CD8-positive, alpha-beta memory T cell (primary cell): ENCODE measurements around the gene DES. TPM values are rescaled to one million over a fixed set of nuclear protein-coding genes. Genes with fewer than 3 reads are reported as not detected.
A peak's percentile ranks its signal among the peaks of the same experiment; 100 is the strongest.
"Not testable (repeated sequence)": the region's sequence is repeated elsewhere in the genome, so short reads cannot be mapped to it uniquely, and the experiment has no call there.

Experiments used
- CTCF ChIA-PET: fragments of 350-600 bp; sonication (Branson Sonifier 250); formaldehyde crosslinking; loops from one replicate; lab custom pipeline; 2021; ENCODE audit warnings: antibody characterized with exemption; lab: Charles Lee
- POLR2A ChIA-PET: fragments of 350-600 bp; sonication (Branson Sonifier 250); formaldehyde crosslinking; loops from one replicate; lab custom pipeline; 2021; ENCODE audit warnings: antibody characterized with exemption; lab: Charles Lee
- DNase-seq, 5 donors: peaks; one replicate each; pipeline versions ENCODE4 v3.0.0 to v3.0.0-alpha.2; 2020 to 2022; ENCODE audit warnings: mixed read lengths in 1 of 5
- H3K27ac ChIP-seq: one replicate; pipeline ENCODE4 v1.7.0; 2013; ENCODE audit warnings: low read depth, mild to moderate bottlenecking, low read length, moderate library complexity
- H3K27me3 ChIP-seq: 2 replicates; pipeline ENCODE4 v1.7.0; 2013; ENCODE audit warnings: low read length, mild to moderate bottlenecking; ENCODE audit not compliant: insufficient read depth, poor library complexity, severe bottlenecking
- H3K36me3 ChIP-seq: 2 replicates; pipeline ENCODE4 v1.7.0; 2013; ENCODE audit warnings: mild to moderate bottlenecking, low read length, moderate library complexity; ENCODE audit not compliant: insufficient read depth
- H3K4me1 ChIP-seq: 2 replicates; pipeline ENCODE4 v1.7.0; 2013; ENCODE audit warnings: mild to moderate bottlenecking, low read length, moderate library complexity; ENCODE audit not compliant: insufficient read depth
- H3K4me3 ChIP-seq: 2 replicates; pipeline ENCODE4 v1.7.0; 2013; ENCODE audit warnings: mild to moderate bottlenecking, low read length
- H3K9me3 ChIP-seq: 2 replicates; pipeline ENCODE4 v1.7.0; 2013; ENCODE audit warnings: mild to moderate bottlenecking, low read length
- H3K27ac Mint-ChIP-seq, 8 donors: one replicate each; pipeline ENCODE4 v1.8.0; 2020 to 2021; ENCODE audit warnings: mixed read lengths in 8 of 8, mild to moderate bottlenecking in 6 of 8, inconsistent platforms in 3 of 8, moderate library complexity in 3 of 8
- H3K27me3 Mint-ChIP-seq, 2 donors: one replicate each; pipeline ENCODE4 v1.8.0; 2020 to 2021; ENCODE audit warnings: mixed read lengths in 2 of 2, mild to moderate bottlenecking in 1 of 2, moderate library complexity in 1 of 2
- H3K36me3 Mint-ChIP-seq, 3 donors: one replicate each; pipeline ENCODE4 v1.8.0; 2020 to 2021; ENCODE audit warnings: mixed read lengths in 3 of 3, inconsistent platforms in 1 of 3, mild to moderate bottlenecking in 1 of 3
- H3K4me1 Mint-ChIP-seq, 3 donors: one replicate each; pipeline ENCODE4 v1.8.0; 2020 to 2021; ENCODE audit warnings: mixed read lengths in 3 of 3, inconsistent platforms in 1 of 3, mild to moderate bottlenecking in 1 of 3
- H3K4me3 Mint-ChIP-seq, 7 donors: one replicate each; pipeline ENCODE4 v1.8.0; 2020 to 2021; ENCODE audit warnings: mixed read lengths in 7 of 7, mild to moderate bottlenecking in 6 of 7, moderate library complexity in 4 of 7, inconsistent platforms in 2 of 7
- H3K9me3 Mint-ChIP-seq, 5 donors: one replicate each; pipeline ENCODE4 v1.8.0; 2020 to 2022; ENCODE audit warnings: mixed read lengths in 5 of 5, mild to moderate bottlenecking in 3 of 5, moderate library complexity in 2 of 5, inconsistent platforms in 1 of 5
- polyA plus RNA-seq: library from polyadenylated mRNA; unstranded; fragments of 300-500 nt; fragmentation: Illumina TruSeq; gene quantifications from one replicate; pipeline ENCODE4 v1.2.3, GENCODE V29; 2021
- total RNA-seq, 2 experiments: library from RNA; stranded (reverse); gene quantifications; one replicate each; pipeline ENCODE4 v1.2.3, GENCODE V29; 2021

Gene DES
- total and polyA plus RNA-seq, 3 experiments from 2014 or later, result not detected

- Histone ChIP-seq H3K4me1 (no peaks in the 10 kb centered on the region), H3K9me3 (no peaks in the 10 kb centered on the region), H3K27me3 (no peaks in the 10 kb centered on the region), H3K4me3 (no peak overlapping the region), H3K27ac (no peak overlapping the region), H3K36me3 (no peaks in the 10 kb centered on the region)
- DNase-seq, result no peak
- ChIA-PET POLR2A (no interaction called here), CTCF (no interaction called here)
- Mint-ChIP-seq H3K27ac (no peak overlapping the region), H3K36me3 (no peaks in the 10 kb centered on the region), H3K9me3 (peaks cover 0 to 2% (median 0%) of the 10 kb centered on the region in 5 donors), H3K27me3 (peaks cover 17 to 27% of the 10 kb centered on the region in 2 donors), H3K4me3 (no peak overlapping the region), H3K4me1 (peaks cover 0 to 5% (median 0%) of the 10 kb centered on the region in 3 donors)
These were observed 11.3 kb upstream of the DES start for GRCh38 chr2:219406861-219407230.

GRCh38 chr2:219407343-219407742, 10.8 kb upstream of the DES start:
- POLR2A ChIA-PET, result not testable (repeated sequence)

GRCh38 chr2:219408204-219408603, 10.0 kb upstream of the DES start:
- H3K36me3 Mint-ChIP-seq, result no peaks in the 10 kb centered on the region
- H3K4me1 ChIP-seq, result no peaks in the 10 kb centered on the region
- H3K4me3 Mint-ChIP-seq, result no peak overlapping the region
- H3K27me3 Mint-ChIP-seq, result peaks cover 24% of the 10 kb centered on the region in 2 donors
- peaks cover 0 to 8% (median 5%) of the 10 kb centered on the region in 5 donors for H3K9me3 Mint-ChIP-seq
- H3K36me3 ChIP-seq, result no peaks in the 10 kb centered on the region
- no peak for DNase-seq
- ChIA-PET CTCF (interaction anchor here (1.7 kb wide), 1 partner anchor 102 kb away, joined by 3 read pairs; no protein-coding TSS in a partner anchor), POLR2A (no interaction called here)
- H3K9me3 ChIP-seq, result no peaks in the 10 kb centered on the region
- H3K27ac Mint-ChIP-seq, result peak overlapping the region in 2 of 8 donors; percentile 9 to 50
- no peak overlapping the region for H3K4me3 ChIP-seq
- peaks cover 3% of the 10 kb centered on the region for H3K27me3 ChIP-seq
- H3K4me1 Mint-ChIP-seq, result no peaks in the 10 kb centered on the region
- H3K27ac ChIP-seq, result no peak overlapping the region

More at GRCh38 chr2:219407343-219407742, 10.8 kb upstream of the DES start:
- not testable (repeated sequence) for H3K4me1 Mint-ChIP-seq, DNase-seq, H3K9me3 Mint-ChIP-seq, H3K4me3 Mint-ChIP-seq, H3K36me3 Mint-ChIP-seq, H3K4me3 ChIP-seq, H3K36me3 ChIP-seq, H3K9me3 ChIP-seq, H3K27ac ChIP-seq, H3K27ac Mint-ChIP-seq, H3K27me3 ChIP-seq, H3K4me1 ChIP-seq
- H3K27me3 Mint-ChIP-seq, result peaks cover 19 to 22% of the 10 kb centered on the region in 2 donors
- CTCF ChIA-PET, result interaction anchor here (0.9 kb wide), 1 partner anchor 122 kb away, joined by 3 read pairs; no protein-coding TSS in a partner anchor

- Mint-ChIP-seq H3K27me3 (peaks cover 25 to 26% of the 10 kb centered on the region in 2 donors), H3K9me3 (peaks cover 0 to 9% (median 5%) of the 10 kb centered on the region in 5 donors), H3K4me1 (no peaks in the 10 kb centered on the region), H3K4me3 (no peak overlapping the region), H3K27ac (no peak overlapping the region), H3K36me3 (no peaks in the 10 kb centered on the region)
- no peak for DNase-seq
- H3K4me3 ChIP-seq, result no peak overlapping the region
- H3K9me3 ChIP-seq, result no peaks in the 10 kb centered on the region
- no peak overlapping the region for H3K27ac ChIP-seq
- CTCF ChIA-PET, result interaction anchor here (1.4 to 1.7 kb wide), 2 partner anchors 101 to 121 kb away, joined by 3 to 7 read pairs; no protein-coding TSS in a partner anchor
- H3K4me1 ChIP-seq, result no peaks in the 10 kb centered on the region
- H3K36me3 ChIP-seq, result no peaks in the 10 kb centered on the region
- H3K27me3 ChIP-seq, result peaks cover 3% of the 10 kb centered on the region
- POLR2A ChIA-PET, result no interaction called here
These were observed 9.5 kb upstream of the DES start for GRCh38 chr2:219408631-219409030.

- Histone ChIP-seq H3K9me3 (no peaks in the 10 kb centered on the region), H3K27me3 (peaks cover 3% of the 10 kb centered on the region), H3K4me1 (no peaks in the 10 kb centered on the region), H3K4me3 (no peak overlapping the region), H3K36me3 (no peaks in the 10 kb centered on the region), H3K27ac (no peak overlapping the region)
- Mint-ChIP-seq H3K27me3 (peaks cover 25 to 27% of the 10 kb centered on the region in 2 donors), H3K27ac (no peak overlapping the region), H3K36me3 (no peaks in the 10 kb centered on the region), H3K9me3 (peaks cover 0 to 11% (median 5%) of the 10 kb centered on the region in 5 donors), H3K4me3 (no peak overlapping the region), H3K4me1 (no peaks in the 10 kb centered on the region)
- POLR2A ChIA-PET, result no interaction called here
- no peak for DNase-seq
- CTCF ChIA-PET, result interaction anchor here (1.4 to 1.7 kb wide), 2 partner anchors 100 to 120 kb away, joined by 3 to 7 read pairs; no protein-coding TSS in a partner anchor
These were observed 8.6 kb upstream of the DES start for GRCh38 chr2:219409619-219410018.

- H3K36me3 Mint-ChIP-seq, result no peaks in the 10 kb centered on the region
- H3K36me3 ChIP-seq, result no peaks in the 10 kb centered on the region
- ChIA-PET POLR2A (no interaction called here), CTCF (no interaction called here)
- H3K27ac Mint-ChIP-seq, result no peak overlapping the region
- H3K9me3 Mint-ChIP-seq, result peaks cover 0 to 11% (median 5%) of the 10 kb centered on the region in 5 donors
- no peaks in the 10 kb centered on the region for H3K9me3 ChIP-seq
- peaks cover 27 to 28% of the 10 kb centered on the region in 2 donors for H3K27me3 Mint-ChIP-seq
- DNase-seq, result no peak
- H3K4me3 ChIP-seq, result no peak overlapping the region
- no peaks in the 10 kb centered on the region for H3K4me1 Mint-ChIP-seq
- H3K4me3 Mint-ChIP-seq, result no peak overlapping the region
- H3K4me1 ChIP-seq, result no peaks in the 10 kb centered on the region
- H3K27ac ChIP-seq, result no peak overlapping the region
- peaks cover 3% of the 10 kb centered on the region for H3K27me3 ChIP-seq
These were observed 7.8 kb upstream of the DES start for GRCh38 chr2:219410390-219410789.

- Mint-ChIP-seq H3K4me3 (no peak overlapping the region), H3K27ac (no peak overlapping the region), H3K27me3 (peaks cover 41 to 44% of the 10 kb centered on the region in 2 donors), H3K4me1 (peaks cover 0 to 3% (median 0%) of the 10 kb centered on the region in 3 donors), H3K9me3 (peaks cover 0 to 11% (median 5%) of the 10 kb centered on the region in 5 donors), H3K36me3 (no peaks in the 10 kb centered on the region)
- Histone ChIP-seq H3K27me3 (peaks cover 10% of the 10 kb centered on the region), H3K36me3 (no peaks in the 10 kb centered on the region), H3K4me1 (no peaks in the 10 kb centered on the region), H3K27ac (no peak overlapping the region), H3K4me3 (no peak overlapping the region), H3K9me3 (no peaks in the 10 kb centered on the region)
- DNase-seq, result no peak
- ChIA-PET POLR2A (no interaction called here), CTCF (interaction anchor here (1.6 kb wide), 2 partner anchors 12 to 19 kb away, joined by 3 to 5 read pairs; no protein-coding TSS in a partner anchor)
These were observed 3.3 kb upstream of the DES start for GRCh38 chr2:219414857-219415256.

- CTCF ChIA-PET, result interaction anchor here (1.4 to 1.6 kb wide), 3 partner anchors 13 to 27 kb away, joined by 3 to 5 read pairs (median 3); no protein-coding TSS in a partner anchor
- H3K27me3 Mint-ChIP-seq, result peaks cover 47 to 51% of the 10 kb centered on the region in 2 donors
These were observed 2.5 kb upstream of the DES start for GRCh38 chr2:219415580-219416234.

More at GRCh38 chr2:219415580-219416234, 2.5 kb upstream of the DES start:
- no peak overlapping the region for H3K4me3 ChIP-seq
- Mint-ChIP-seq H3K4me1 (peaks cover 0 to 3% (median 0%) of the 10 kb centered on the region in 3 donors), H3K9me3 (peaks cover 0 to 11% (median 5%) of the 10 kb centered on the region in 5 donors), H3K27ac (no peak overlapping the region), H3K4me3 (no peak overlapping the region), H3K36me3 (no peaks in the 10 kb centered on the region)
- POLR2A ChIA-PET, result no interaction called here
- peaks cover 10% of the 10 kb centered on the region for H3K27me3 ChIP-seq
- DNase-seq, result no peak
- no peak overlapping the region for H3K27ac ChIP-seq
- H3K36me3 ChIP-seq, result no peaks in the 10 kb centered on the region
- H3K9me3 ChIP-seq, result no peaks in the 10 kb centered on the region
- no peaks in the 10 kb centered on the region for H3K4me1 ChIP-seq
